HUDEP-2 (cell line): ENCODE data around the gene AKAP9.
"Not testable (repeated sequence)": the region's sequence is repeated elsewhere in the genome, so short reads cannot be mapped to it uniquely, and the experiment has no call there.

Source experiments
- DNase-seq, 76 experiments: peaks; one replicate each; lab custom pipeline; 2025; ENCODE audit not compliant: unreplicated experiment in 76 of 76; lab: John Stamatoyannopoulos, UW

Gene AKAP9

DNA sequence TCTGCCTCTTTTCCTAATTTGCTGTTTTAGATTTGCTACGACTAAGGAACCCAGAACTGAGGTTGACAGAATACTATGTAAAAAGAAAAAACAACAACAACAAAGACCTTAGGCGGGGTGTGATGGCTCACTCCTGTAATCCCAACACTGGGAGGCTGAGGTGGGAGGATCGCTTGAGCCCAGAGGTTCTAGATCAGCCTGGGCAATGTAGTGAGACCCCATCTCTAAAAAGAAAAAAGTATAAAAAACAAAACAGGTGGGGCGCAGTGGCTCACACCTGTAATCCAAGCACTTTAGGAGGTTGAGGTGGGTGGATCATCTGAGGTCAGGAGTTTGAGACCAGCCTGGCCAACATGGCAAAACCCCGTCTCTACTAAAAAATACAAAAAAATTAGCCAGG, 4.3 kb downstream of the AKAP9 start:
- DNase-seq = not testable (repeated sequence)

DNA sequence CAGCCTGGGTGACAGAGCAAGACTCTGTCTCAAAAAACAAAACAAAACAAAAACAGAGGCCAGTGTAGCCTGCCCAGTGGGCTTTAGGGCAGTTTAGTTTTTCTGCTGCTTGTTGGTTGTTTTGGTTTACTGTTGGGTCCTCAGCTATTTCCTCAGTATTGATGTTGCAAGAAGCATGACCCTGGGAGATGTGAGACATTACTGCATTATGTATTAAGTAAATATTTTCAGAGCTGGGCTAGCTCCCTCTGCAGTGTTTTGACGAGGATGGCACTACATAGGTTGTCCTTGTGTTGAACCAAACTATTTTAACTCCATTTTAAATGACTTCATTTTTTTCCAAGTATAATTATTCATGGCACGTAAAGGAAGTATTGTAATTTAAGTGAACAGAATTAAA, 4.8 kb downstream of the AKAP9 start:
- DNase-seq = no peak

DNA sequence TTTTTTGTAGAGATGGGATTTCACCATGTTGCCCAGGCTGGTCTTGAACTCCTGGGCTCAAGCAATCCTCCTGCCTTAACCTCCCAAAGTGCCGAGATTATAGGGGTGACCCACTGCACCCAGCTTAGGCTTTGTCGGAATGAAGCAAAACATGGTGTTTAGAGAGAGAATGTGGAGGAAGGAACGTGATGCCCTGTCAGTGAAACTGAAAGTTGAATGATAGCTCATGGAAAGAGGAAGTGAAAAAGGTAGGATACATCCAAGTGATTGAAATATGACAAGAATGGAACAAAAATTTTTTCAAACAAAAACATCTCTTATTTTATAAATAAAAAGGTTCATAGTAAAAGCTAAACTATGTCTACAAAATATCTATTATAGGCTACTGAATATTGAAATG, 5.9 kb downstream of the AKAP9 start:
- DNase-seq = no peak

DNA sequence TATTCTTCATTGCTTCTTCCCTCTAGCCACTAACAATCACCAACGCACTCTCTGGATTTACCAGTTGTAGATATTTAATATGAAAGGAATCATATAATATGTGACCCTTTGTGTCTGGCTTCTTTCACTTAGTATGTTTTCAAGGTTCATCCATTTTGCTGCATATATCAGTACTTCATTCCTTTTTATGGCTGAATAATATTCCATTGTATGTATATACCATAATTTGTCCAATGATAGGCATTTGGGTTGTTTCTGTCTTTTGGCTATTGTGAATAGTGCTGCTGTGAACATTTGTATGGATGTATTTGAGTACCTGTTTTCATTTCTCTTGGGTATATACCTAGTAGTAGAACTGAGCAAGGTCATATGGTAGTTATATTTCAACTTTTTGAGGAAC, 7.3 kb downstream of the AKAP9 start:
- no peak for DNase-seq

DNA sequence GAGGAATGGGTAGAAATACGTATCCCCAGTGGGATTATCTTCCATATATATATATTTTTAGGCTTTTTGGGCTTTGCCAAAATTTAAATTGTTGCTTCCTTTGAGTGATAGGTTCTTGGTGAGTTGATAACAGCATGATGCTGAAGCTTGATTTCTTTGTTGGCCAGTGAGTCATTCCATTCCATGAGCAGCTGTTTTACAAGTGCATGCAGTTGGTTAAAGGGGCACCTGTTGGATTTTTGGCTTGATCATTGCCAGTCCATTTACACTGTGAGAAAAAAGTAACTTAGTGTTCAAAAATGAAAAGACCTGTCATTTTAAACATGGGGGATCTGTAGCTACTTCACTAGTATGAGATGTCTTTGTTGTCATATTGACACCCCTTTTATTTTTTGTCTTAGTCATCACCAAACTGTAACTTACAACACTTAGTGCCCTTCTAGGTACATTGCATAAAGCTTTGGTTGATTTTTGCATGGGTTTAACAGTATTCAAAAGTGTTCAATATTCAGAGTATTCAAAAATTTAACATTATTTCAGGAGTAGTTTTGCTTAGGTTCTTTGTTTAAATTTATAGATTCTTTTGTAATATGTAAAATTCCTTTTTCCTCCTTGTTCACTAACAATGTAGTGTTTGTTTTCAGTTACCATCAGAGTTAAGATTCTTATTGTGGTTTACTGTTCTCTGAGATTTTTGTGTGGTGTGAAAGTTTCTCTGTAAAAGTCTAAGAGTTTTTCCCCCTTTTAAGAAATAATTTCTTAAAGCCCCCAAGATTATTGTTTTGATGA, 8.8 kb downstream of the AKAP9 start:
- DNase-seq = peak in 8 of 76 experiments; percentile 2 to 25 (median 10)

DNA sequence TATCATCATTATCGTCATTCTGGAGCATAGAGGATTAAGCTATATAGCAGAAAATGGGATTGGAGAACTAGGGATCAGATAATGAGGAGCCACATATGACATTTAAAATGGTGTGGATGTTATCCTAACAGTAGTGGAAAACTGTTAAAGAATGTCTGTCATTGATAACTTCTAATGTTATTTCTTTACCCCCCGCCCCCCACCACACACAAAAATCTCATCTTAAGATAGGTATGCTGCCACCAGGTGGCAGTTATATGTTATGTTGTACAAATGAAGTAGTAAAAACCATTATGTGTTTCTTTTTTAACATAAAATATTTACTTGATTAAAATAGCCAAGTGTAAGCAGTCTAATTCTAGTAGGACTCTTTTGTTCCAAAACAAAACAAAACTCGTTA, 13.0 kb downstream of the AKAP9 start:
- no peak for DNase-seq

DNA sequence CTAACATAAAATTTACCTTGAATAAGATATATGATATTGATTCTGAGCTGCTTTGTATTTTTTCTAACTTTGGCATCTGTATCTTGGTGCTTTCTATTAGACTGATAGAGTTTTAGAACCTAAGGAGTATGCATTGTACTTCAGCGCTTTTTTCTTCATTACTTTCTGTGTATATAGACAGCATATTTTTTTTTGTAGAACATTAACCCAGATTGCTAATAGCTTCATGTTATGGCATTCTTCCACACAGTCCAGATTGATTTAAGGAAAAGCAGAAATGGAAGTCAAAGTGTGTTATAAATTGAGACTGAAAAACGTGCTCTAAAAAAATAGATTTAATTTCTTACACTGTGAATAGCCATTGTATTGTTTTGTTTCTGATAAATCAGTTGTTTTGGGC, 15.8 kb downstream of the AKAP9 start:
- DNase-seq = not testable (repeated sequence)

DNA sequence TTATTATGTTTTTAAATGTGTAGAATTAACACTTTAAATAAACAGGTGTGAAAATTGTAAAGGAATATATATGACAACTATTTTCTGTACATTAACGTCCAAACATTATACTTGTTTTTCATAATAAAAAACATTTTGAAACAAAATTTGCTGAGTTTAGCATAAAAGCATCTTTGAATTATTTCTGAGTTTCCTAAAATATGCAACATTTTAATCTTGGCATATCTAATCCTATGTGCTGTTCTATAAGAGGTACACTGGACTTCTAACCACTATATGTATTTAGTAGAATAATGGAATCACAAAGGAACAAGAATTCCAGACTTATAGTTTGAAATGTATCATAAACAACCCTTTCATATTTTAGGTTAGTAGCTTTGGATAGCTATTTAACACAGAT, 16.6 kb downstream of the AKAP9 start:
- no peak for DNase-seq

DNA sequence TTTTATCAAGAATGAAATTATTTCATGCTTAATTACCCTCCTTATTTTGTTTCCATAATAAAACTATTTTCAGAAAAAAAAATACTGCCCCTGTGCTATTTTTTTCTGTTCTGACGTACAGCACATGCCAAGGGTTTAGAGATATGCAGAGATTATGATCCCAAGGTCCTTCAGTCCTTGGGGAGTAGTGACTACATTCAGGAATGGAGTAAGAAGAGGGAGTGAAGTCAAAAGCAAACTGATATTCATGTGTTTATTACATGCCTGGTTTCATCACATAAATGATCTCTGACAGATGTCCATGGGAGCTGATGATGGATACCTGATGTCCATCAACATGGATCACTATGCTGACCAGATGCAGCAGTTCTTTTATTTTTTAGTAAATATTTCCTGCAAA, 17.2 kb downstream of the AKAP9 start:
- DNase-seq = no peak

DNA sequence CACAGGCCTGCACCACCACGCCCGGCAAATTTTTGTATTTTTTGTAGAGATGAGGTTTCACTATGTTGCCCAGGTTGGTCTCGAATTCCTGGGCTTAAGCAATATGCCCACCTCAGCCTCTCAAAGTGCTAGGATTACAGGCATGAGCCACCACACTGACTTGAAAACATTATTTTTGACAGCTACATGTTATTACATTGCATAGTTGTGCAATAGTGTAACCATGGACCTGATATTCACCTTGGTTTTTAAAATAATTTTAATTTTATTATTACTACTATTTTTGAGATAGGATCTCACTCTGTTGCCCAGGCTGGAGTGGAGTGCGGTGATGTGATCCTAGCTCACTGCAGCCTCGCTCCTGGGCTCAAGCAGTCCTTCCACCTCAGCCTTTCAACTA, 18.4 kb downstream of the AKAP9 start:
- DNase-seq = no peak

DNA sequence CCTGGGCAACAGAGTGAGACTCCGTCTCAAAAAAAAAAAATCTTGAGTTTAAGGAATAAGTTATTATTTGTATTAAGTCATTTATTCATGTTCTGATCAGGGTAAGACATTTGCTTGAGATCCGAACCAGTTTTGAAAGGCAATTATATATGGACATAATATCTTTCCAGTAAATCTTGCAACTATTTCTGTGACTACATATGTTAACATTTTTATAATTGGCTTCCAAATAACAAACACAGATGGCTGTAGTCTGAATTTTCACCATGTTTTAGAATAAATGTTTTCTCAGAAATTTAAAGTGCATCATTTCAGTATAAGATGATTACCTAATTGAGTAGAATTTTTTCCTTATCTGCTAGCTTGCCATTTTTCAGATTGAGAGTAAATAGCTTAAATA, 21.2 kb downstream of the AKAP9 start:
- DNase-seq = no peak

DNA sequence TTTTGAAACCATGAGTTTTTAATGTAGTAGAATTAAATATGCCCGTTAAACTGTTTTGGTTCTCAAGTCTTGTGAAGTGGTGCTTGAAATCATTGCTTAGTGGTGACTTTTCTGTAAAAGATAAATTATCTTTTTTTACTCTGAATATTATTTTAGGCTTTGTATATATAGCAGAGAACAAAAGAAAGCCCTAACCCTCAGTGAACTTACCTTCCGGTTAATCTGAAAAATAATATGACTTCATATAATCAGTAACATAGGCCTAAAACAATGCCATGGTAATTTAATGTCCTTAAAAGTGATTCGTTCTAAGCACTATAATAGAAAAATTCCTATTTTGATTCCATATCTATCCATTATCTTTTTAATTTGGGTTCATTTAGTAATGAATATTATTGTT, 21.8 kb downstream of the AKAP9 start:
- DNase-seq = no peak

DNA sequence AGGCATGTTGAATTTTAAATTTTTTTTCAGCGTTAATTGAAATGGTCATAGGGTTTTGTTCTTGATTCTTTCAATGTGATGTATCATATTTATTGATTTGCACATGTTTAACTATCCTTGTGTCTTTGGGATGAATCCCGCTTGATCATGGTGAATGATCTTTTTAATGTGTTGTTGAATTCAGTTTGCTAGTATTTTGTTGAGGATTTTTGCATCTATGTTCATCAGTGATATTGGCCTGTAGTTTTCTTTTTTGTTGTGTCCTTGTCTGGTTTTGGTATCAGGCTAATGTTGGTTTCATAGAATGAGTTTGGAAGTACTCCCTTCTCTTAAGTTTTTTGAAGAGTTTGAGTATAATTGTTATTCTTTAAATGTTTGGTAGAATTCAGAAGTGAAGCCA, 26.9 kb downstream of the AKAP9 start:
- DNase-seq = not testable (repeated sequence)

DNA sequence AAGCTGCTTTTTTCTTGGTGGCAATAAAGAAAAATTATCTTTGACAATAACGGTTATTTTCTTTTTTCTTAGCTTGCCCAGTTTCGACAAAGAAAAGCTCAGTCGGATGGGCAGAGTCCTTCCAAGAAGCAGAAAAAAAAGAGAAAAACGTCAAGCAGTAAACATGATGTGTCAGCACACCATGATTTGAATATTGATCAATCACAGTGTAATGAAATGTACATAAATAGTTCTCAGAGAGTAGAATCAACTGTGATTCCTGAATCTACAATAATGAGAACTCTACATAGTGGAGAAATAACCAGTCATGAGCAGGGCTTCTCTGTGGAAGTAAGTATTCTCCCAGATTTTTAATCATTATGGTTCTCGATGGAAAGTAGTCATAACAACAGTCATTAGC, 33.0 kb downstream of the AKAP9 start:
- no peak for DNase-seq

DNA sequence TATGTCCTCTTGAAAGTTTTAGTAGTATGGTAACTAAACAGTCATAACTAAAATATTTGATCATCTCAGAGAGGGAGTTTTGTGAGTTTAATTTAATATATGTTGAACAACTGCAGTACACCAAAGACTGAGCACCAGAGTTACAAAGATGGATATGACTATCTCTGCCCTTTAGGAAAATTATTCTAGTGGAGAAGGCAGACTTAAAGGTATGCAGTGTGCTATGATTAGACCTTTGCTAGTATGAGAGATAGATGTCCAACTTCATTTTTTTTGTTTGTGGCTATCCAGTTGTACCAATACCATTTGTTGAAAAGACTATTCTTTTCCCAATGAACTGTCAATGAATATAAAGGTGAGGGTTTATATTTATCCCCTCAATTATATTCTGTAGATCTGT, 33.4 kb downstream of the AKAP9 start:
- DNase-seq = no peak

DNA sequence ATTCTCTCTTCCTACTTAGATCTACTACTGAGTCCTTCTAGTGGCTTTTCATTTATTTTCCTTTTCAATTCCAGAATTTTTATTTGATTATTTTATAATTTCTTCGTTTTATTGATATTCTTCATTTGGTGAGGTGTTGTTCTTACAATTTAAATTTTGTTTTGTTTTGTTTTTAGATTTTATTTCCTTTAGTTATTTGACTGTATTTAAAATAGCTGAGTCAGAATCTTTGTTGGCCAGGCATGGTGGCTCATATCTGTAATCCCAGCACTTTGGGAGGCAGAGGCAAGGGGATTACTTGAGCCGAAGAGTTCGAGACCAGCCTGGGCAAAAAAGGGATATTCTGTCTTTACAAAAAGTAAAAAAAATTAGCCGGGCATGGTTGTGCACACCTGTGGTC, 36.1 kb downstream of the AKAP9 start:
- no peak for DNase-seq

DNA sequence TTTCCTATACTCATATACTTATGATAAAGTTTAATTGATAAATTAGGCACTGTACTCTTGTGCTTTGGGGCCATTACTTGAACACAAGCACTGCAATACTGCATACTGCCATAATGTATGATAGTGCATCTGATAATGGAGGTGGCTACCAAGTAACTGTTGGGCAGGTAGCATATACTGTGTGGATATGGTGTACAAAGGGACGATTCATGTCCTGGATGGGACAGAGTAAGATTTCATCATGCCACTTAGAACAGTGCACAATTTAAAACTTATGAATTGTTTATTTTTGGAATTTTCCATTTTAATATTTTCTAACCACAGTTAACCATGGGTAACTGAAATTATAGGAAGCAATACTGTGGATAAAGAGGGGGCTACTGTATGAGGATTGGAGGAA, 38.9 kb downstream of the AKAP9 start:
- DNase-seq = no peak

DNA sequence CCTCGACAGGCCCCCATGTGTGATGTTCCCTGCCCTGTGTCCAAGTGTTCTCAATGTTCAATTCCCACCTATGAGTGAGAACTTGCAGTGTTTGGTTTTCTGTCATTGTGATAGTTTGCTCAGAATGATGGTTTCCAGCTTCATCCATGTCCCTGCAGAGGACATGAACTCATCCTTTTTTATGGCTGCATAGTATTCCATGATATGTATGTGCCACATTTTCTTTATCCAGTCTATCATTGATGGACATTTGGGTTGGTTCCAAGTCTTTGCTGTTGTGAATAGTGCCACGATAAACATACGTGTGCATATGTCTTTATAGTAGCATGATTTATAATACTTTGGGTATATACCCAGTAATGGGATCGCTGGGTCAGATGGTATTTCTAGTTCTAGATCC, 41.7 kb downstream of the AKAP9 start:
- DNase-seq = not testable (repeated sequence)

DNA sequence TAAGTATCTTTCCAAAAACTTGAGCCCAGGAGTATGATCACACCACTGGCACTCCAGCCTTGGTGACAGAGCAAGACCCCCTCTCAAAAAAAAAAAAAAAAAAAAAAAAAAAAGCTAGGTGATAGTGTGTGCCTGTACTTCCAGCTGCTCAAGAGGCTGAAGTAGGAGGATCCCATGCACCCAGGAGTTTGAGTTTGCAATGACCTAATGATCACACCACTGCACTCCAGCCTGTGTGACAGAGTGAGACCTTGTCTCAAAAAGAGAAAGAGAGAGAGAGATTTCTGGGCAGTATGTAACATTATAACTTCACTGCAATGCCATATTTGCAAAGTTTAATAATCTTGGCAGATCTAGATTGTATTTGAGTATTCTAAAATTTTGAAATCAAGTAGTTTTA, 47.6 kb downstream of the AKAP9 start:
- no peak for DNase-seq

DNA sequence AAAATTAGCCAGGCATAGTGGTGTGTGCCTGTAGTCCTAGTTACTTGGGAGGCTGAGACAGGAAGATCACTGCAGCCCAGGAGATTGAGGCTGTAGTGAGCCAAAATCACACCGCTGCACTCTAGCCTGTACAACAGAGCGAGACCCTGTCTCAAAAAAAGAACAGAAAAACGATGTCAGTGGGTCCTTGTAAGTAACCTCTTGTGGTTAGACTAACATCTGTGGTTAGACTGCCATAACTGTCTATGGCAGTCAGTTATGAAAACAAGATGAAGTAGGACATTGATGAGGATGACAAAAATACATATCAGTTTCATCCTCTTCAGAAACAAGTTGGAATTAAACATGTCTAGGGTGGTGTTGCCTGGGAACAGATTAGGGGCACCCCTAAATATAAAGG, 53.3 kb downstream of the AKAP9 start:
- DNase-seq = no peak

DNA sequence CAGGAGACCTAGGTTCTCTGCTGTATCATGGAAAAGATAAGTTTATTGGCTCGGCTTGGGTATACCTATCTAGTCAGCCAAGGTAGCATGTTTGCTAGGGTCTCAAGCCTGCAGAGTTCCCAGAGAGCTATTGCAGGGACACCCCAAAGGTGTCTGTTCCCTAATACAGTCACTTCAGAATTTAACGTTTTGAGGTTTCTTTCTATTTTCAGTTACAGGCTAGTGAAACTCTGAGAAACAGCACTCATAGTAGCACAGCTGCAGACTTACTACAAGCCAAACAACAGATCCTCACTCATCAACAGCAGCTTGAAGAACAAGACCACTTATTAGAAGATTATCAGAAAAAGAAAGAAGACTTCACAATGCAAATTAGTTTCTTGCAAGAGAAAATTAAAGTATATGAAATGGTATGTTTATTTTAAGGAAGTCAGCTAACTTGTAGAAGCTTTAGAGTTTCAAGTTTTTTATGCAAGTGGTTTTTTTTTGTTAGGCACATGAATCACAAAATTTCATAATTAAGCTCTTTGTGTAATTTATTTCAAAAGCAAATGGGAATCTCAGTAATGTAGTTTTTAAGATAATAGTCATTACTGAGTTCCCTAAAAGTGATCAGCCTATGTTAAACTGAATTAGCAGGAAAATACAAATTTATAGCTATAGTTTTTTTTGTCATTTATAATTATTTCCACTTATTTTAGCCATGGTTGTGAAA, 54.9 kb downstream of the AKAP9 start:
- DNase-seq = no peak
